NCI-H748 (cell line): Measurements from ENCODE around the gene TPRX2.
"Not testable (repeated sequence)": the region's sequence is repeated elsewhere in the genome, so short reads cannot be mapped to it uniquely, and the experiment has no call there.

Experiments
- DNase-seq: peaks from one replicate; lab custom pipeline; 2025; ENCODE audit not compliant: unreplicated experiment; lab: John Stamatoyannopoulos, UW

TPRX2 gene

DNA sequence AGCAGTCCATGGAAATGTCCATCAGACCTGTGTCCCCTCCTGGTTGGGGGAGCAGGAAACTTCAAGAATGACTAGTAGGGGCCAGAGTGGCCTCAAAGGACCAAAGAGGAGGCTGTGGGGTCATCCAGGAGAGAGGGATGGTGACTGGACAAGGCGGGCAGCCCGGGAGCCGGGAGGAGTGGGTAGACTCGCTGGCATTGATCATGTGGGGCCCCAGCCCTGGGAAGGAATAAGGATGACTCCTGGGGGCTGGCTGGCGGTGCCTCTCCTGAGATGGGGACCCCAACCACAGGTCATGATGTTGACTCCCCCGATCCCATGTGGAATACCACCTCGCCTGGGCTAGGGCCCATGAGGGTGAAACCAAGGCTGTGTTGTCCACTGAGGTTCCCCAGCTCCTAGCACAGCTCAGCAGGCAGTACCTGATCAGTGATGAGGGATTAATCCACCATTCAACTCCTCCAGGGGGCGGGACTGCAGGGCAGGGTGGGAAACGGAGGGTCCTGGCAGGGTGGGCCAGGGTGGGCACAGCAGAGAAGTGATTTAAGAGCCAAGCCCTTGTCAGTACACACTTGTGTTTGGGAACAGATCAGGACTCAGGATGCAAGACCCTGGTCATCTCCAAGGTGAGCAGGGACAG, at the start of gene TPRX2:
TPRX2 (plus strand) TSS at position 590 of the 640 bp plus-strand sequence; CDS start at position 602, 12 bp downstream.
- not testable (repeated sequence) for DNase-seq

DNA sequence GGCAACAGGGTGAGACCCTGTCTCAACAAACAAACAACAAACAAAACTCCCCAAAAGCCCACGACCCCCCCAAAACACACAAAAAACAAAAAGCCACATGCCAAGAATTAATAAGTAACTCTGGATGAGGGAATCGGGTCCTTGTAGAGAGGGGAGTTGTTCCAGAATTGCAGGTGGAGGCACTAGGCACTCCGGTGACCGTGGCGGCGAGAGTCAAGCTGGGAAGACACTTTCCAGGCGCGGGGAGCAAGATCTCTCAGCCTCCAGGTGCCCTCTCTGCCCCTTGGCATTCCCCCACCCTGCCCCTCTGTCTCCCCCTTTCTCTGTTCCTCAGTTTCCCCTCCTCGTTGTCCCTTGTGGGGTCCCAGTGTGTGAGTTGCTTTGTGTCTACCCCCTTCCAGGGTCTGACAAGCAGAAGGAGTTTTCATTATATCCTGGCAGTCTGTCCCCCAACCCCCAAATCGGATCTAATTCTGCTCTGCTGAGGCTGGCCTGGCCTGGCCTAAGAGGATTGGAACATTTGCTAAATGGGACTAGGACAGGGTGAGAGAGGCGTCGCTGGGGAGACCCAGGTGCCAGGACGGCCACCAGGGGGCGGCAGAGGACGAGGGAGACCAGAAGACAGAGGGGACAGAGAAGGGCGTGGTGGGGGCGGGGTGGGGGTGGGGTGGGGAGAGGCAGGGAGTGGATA, 45.6 kb upstream of the TPRX2 start:
- DNase-seq = peak; percentile 72

DNA sequence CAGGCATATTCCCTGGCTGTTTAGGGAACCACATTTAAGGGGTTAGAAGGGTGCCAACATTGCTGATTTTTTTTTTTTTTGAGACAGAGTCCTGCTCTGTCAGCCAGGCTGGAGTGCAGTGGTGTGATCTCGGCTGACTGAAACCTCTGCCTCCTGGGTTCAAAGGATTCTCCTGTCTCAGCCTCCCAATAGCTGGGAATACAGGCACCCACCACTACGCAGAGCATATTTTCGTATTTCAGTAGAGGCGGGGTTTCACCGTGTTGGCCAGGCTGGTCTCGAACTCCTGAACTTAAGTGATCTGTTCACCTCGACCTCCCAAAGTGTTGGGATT, 45.1 kb upstream of the TPRX2 start:
- no peak for DNase-seq

DNA sequence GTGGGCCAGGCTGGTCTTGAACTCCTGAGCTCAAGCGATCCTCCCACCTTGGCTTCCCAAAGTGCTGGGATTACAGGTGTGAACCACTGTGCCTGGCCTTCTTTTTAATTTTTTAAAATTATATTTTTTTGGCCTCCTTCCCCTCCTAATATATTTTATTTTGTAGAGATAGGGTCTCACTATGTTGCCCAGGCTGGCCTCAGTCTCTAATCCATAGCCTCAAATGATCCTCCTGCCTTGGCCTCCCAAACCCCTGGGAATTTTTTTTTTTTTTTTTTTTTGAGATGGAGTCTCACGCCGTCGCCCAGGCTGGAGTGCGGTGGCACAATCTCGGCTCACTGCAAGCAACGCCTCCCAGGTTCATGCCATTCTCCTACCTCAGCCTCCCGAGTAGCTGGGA, 42.8 kb upstream of the TPRX2 start:
- DNase-seq = not testable (repeated sequence)

DNA sequence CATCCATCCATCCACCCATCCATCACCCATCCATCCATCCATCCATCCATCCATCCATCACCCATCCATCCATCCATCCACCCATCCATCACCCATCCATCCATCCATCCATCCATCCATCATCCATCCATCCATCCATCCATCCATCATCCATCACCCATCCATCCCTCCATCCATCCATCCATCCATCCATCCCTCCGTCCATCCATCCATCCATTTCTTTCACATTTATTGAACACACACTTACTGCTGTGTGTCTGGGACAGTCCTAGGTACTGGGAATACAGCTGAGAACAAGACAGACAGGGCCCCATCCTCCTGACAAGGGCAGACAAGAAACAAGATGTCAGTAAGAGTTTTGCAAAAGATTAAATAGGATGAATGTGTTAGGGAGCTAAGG, 40.8 kb upstream of the TPRX2 start:
- not testable (repeated sequence) for DNase-seq

GRCh38 chr19:47819858-47820257, 39.2 kb upstream of the TPRX2 start:
- no peak for DNase-seq

- no peak for DNase-seq
These were observed 38.6 kb upstream of the TPRX2 start for GRCh38 chr19:47820410-47820809.

- DNase-seq = no peak
These were observed 37.5 kb upstream of the TPRX2 start, which contains the start of gene CRX for GRCh38 chr19:47821460-47822020. TSS of gene CRX (plus strand) at chr19:47821937. CDS start at chr19:47834444, 12,507 bp downstream.

DNA sequence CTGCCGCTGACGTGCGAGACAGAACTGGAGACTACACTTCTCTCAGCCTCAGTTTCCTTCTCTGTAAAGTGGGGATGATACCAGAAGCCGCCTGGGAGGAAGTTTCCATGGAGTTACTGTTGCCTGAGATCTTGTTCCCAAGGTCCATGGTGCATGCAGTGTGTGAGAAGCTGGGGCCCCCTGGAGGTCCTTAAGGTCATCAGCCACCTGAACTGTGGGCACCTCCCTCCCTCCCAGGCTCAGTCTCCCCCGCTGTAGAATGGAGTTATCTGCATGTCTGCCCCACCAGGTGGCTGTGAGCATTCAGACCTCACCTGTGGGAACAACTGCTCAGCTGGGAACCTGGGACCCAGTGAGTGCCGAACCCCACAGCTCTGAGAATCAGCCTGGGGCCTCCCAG, 34.6 kb upstream of the TPRX2 start:
- no peak for DNase-seq

DNA sequence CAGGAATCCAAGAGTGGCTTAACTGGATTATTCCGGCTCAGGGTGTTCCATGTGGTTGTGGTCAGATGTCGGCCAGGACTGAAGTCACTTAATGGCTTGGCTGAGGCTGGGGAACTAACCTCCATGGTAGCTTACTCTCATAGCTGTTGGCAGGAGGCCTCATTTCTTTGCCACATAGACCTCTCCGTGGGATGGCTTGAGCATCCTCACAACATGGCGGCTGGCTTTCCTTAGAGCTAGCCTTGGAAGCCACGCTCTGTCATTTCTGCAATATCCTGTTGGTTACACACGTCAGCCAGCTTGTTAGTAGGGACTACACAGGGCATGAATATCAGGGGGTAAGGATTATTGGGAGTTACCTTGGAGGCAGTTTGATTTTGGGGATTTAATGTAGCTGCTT, 32.2 kb upstream of the TPRX2 start:
- DNase-seq = no peak

DNA sequence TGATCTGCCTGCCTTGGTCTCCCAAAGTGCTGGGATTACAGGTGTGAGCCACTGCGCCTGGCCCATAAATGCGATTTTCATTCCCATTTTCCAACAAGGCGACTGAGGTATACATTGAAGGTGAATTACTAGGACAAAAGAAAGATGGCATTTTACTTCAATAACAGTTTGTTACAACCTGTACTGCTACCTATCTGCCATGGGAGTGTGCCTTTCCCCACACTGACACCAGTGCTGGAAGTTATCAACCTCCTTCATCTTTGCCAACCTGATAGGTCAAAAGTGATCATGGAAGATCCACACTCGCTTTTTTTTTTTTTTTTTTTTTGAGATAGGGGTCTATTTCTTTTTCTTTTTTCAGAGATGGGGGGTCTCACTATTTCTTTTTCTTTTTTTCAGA, 26.3 kb upstream of the TPRX2 start:
- no peak for DNase-seq

DNA sequence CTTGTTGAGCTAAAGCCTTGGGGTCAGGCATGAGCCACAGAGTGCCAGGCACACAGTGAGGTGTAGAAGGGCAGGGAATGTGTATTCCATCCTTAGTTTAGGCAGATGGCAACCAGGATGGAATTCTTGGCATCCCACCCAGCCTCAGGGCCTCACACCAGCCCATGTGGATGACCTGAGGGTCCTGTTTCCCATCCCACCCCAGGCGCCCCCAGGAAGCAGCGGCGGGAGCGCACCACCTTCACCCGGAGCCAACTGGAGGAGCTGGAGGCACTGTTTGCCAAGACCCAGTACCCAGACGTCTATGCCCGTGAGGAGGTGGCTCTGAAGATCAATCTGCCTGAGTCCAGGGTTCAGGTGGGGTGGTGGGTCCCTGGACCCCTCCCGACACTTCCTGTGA, 23.0 kb upstream of the TPRX2 start:
- no peak for DNase-seq

- no peak for DNase-seq
These were observed 19.6 kb upstream of the TPRX2 start for GRCh38 chr19:47839411-47839810.

GRCh38 chr19:47839913-47840312, 19.1 kb upstream of the TPRX2 start:
- DNase-seq = no peak

DNA sequence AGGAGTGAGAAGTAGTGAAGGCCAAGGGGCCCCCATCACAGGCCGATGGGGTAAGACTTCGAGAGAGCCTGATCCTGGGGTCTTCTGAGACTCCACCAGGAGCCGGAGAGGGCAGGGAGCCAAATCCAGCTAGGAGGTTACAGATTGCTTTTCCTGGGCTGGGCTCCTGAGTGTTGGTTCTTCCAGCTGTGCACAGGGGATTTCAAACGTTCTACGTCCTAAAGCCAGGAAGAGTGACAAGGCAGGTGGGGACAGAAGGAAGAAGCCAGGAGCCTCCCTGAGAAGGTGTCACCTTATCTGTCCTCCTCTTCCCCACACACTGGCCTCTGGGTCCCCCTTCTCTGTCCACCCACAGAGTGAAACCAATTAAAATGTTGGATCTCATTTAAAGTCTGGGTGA, 16.1 kb upstream of the TPRX2 start:
- no peak for DNase-seq

DNA sequence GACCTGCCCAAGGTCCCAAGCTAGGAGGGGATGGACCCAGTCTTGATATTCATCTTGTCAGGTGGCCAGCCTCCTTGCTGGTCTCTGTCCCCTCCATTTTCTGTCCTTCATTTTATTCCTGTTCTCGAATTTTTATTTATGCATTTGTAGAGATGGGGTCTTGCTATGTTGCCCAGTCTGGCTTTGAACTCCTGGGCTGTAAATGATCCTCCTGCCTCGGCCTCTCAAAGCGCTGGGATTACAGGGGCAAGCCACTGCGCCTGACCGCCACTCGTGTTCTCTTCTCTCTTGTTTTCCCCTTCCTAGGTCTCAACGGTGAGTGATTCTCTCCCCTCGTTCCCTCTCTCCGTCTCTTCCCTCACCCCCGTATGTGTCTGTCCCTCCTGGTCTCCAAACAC, 10.6 kb upstream of the TPRX2 start:
- DNase-seq = no peak

DNA sequence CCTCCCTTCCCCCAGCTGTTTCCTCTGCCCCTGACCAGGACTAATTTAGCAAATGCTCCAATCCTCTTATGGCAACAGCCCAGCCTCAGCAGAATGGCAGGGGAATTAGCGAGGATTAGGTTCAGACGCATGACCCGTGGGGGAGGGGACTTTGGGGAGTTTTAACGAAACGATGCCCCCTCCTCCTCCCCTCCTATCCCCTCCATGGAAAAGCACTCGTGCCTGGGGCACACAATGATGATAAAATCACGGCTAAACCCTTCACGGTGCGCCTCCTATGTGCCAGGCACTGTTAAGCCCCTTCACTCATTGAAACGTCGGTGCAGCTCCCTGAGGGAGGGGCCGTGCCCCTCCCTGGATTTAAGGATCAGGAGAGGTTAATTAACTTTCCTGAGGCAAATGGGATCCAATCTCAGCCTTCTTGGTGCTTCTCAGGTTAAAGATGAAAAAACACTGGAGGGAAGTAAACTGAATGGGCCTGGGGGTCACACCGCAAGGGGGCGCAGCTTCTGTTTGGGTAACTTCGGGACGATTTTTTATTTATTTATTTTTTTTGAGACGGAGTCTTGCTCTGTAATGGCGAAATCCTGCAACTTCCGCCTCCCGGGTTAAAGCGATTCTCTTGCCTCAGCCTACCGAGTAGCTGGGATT, 10.1 kb upstream of the TPRX2 start:
- no peak for DNase-seq

GRCh38 chr19:47853003-47853402, 6.0 kb upstream of the TPRX2 start:
- no peak for DNase-seq

- no peak for DNase-seq
These were observed 4.6 kb upstream of the TPRX2 start for GRCh38 chr19:47854459-47854858.

DNA sequence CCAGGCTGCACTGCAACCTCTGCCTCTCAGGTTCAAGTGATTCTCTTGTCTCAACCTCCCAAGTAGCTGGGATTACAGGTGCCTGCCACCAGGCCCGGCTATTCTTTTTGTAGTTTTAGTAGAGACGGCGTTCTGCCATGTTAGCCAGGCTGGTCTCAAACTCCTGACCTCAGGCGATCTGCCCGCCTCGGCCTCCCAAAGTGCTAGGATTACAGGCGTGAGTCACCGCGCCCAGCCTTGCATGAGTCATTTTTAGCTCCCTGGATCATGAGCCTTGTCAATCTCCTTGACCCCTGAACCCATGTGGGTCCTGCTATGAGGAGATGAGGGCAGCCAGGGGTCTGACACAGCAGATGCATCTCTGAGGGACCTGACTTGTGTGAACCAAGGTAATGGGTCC, 804 bp upstream of the TPRX2 start:
- DNase-seq = not testable (repeated sequence)

DNA sequence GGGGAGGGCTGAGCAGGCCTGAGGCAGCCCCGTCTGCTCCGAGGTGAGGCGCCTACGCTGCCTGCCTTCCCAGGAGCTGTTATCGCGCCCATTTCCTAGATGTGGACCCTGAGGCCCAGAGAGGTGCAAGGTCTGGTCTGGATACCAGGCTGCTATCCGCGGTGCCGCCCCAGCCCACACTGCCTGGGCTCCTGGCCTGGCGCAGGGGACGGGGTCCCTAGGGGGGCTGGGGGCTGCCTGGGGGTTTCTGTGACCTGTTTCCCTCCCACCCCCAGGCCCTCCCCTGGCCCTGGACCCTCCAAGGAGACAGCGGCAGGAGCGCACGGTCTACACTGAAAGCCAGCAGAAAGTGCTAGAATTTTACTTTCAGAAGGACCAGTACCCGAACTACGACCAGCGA, 803 bp downstream of the TPRX2 start:
- not testable (repeated sequence) for DNase-seq
